Measurements from ENCODE around the gene CORO1C. TPM values are rescaled to one million over a fixed set of nuclear protein-coding genes. Genes with fewer than 3 reads are reported as not detected.

Gene CORO1C
- total RNA-seq, 6 experiments from 2014 or later = 36.6 to 100 (median 57.5) TPM

DNA sequence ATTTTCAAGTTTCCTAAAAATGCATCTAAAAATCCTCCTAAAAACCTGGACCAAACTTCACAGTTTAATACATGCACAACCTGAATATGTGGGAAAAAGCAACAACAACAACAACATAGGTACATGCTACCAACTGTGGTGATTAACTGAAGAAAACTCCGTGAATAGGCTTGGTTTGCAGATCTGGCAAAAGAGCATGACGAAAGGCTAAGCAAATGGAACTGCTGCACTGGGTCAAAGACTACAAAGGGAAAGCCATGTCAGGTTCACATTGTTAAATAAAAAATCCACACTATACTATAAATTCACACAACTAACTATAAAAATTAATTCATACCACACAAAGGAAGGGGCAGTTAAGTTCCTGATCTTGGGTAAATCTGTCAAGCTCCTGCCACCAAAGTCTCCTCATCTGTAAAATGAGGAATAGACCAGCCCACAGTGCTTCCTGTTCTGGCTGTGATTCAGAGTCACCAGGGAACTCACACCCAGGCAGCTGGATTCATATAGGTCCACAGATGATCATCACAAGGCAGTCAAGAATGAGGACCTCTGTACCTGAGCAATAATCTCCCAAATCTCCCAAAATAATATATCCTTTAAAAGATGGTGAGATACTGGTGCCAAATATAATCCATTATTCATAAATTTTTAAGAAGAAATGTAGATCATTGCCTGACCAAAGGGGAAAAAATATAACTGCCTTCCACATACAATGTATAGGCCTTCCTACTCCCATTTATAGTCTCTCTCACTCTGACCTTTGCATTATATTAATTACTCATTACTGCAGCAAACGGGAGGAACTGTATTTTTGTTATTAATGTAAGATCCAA, 7.0 kb downstream of the CORO1C start:
- Histone ChIP-seq H3K4me3 (no peak overlapping the region), H3K27ac (peak overlapping the region in 2 of 3 donors; percentile 25 to 57), H3K4me1 (peaks cover 0 to 22% (median 7%) of the 10 kb centered on the region in 4 donors), H3K36me3 (no peaks in the 10 kb centered on the region), H3K27me3 (no peaks in the 10 kb centered on the region), H3K9me3 (no peaks in the 10 kb centered on the region)
- no peak for DNase-seq
- 38% methylated on average over 3 of the region's 3 CpGs for WGBS (ENCODE audit: insufficient coverage, low coverage, low lambda C conversion rate, missing lambda C conversion rate)
- peak; percentile 55 to 76 (median 71) for ATAC-seq
- TF ChIP-seq, protein P1, sequence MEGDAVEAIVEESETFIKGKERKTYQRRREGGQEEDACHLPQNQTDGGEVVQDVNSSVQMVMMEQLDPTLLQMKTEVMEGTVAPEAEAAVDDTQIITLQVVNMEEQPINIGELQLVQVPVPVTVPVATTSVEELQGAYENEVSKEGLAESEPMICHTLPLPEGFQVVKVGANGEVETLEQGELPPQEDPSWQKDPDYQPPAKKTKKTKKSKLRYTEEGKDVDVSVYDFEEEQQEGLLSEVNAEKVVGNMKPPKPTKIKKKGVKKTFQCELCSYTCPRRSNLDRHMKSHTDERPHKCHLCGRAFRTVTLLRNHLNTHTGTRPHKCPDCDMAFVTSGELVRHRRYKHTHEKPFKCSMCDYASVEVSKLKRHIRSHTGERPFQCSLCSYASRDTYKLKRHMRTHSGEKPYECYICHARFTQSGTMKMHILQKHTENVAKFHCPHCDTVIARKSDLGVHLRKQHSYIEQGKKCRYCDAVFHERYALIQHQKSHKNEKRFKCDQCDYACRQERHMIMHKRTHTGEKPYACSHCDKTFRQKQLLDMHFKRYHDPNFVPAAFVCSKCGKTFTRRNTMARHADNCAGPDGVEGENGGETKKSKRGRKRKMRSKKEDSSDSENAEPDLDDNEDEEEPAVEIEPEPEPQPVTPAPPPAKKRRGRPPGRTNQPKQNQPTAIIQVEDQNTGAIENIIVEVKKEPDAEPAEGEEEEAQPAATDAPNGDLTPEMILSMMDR (IDR thresholded peaks at IDR 0.05) = no peak
- no peak for TF ChIP-seq POLR2A (IDR thresholded peaks at IDR 0.05)
- intact Hi-C loops (cut with DNase I) = no loop called here

- no peak for DNase-seq
- Histone ChIP-seq H3K9me3 (no peaks in the 10 kb centered on the region), H3K27ac (peak overlapping the region in 2 of 3 donors; percentile 25 to 61), H3K4me1 (peaks cover 0 to 16% (median 5%) of the 10 kb centered on the region in 4 donors), H3K36me3 (no peaks in the 10 kb centered on the region), H3K4me3 (no peak overlapping the region), H3K27me3 (no peaks in the 10 kb centered on the region)
- intact Hi-C loops (cut with DNase I) = no loop called here
- no peak for TF ChIP-seq POLR2A (IDR thresholded peaks at IDR 0.05)
- TF ChIP-seq, protein P1 (IDR thresholded peaks at IDR 0.05) = no peak
- WGBS (ENCODE audit: insufficient coverage, low coverage, low lambda C conversion rate, missing lambda C conversion rate) = 54% methylated on average over 5 of the region's 5 CpGs
- peak; percentile 40 to 61 (median 56) for ATAC-seq
Measured at GRCh38 chr12:108722992-108723766, 8.1 kb downstream of the CORO1C start.

GRCh38 chr12:108722463-108722862, 8.9 kb downstream of the CORO1C start:
- H3K4me1 ChIP-seq = peaks cover 0 to 16% (median 5%) of the 10 kb centered on the region in 4 donors
- no peak for TF ChIP-seq POLR2A (IDR thresholded peaks at IDR 0.05)
- TF ChIP-seq, protein P1 (IDR thresholded peaks at IDR 0.05) = no peak
- H3K27me3 ChIP-seq = no peaks in the 10 kb centered on the region
- H3K36me3 ChIP-seq = no peaks in the 10 kb centered on the region
- no peak overlapping the region for H3K4me3 ChIP-seq
- ATAC-seq (no peak), DNase-seq (no peak)
- WGBS (ENCODE audit: insufficient coverage, low coverage, low lambda C conversion rate, missing lambda C conversion rate) = 50% methylated on average over 1 of the region's 1 CpG
- H3K9me3 ChIP-seq = no peaks in the 10 kb centered on the region
- intact Hi-C loops (cut with DNase I) = no loop called here
- H3K27ac ChIP-seq = peak overlapping the region in 1 of 3 donors; percentile 61

- no peak for ATAC-seq
- 73% methylated on average over 2 of the region's 2 CpGs for WGBS (ENCODE audit: insufficient coverage, low coverage, low lambda C conversion rate, missing lambda C conversion rate)
- no peaks in the 10 kb centered on the region for H3K27me3 ChIP-seq
- intact Hi-C loops (cut with DNase I) = no loop called here
- no peaks in the 10 kb centered on the region for H3K9me3 ChIP-seq
- H3K27ac ChIP-seq = peak overlapping the region in 1 of 3 donors; percentile 61
- H3K4me3 ChIP-seq = no peak overlapping the region
- TF ChIP-seq, protein P1 (IDR thresholded peaks at IDR 0.05) = no peak
- TF ChIP-seq POLR2A (IDR thresholded peaks at IDR 0.05) = no peak
- peaks cover 0 to 16% (median 5%) of the 10 kb centered on the region in 4 donors for H3K4me1 ChIP-seq
- no peaks in the 10 kb centered on the region for H3K36me3 ChIP-seq
- no peak for DNase-seq
Measured at GRCh38 chr12:108721824-108722223, 9.5 kb downstream of the CORO1C start.

Data from right lobe of liver (tissue), 6 donors.